SU-DHL-6 (cell line): ENCODE data around the gene CUL1.

Experiments used
- H2AFZ ChIP-seq: fragments of 200-600 bp; sonication (generic); 2 replicates; pipeline ENCODE4 v1.6.1; 2014; ENCODE audit warnings: low read depth, mild to moderate bottlenecking, moderate library complexity, mixed read lengths, antibody characterized with exemption, low read length; ENCODE audit not compliant: severe bottlenecking
- H3F3A ChIP-seq: fragments of 200-600 bp; shearing (Covaris generic); 2 replicates; pipeline ENCODE4 v1.6.0; 2016; ENCODE audit warnings: antibody characterized with exemption, mild to moderate bottlenecking; ENCODE audit not compliant: insufficient read depth
- H3K27ac ChIP-seq: fragments of 200-600 bp; sonication (generic); 2 replicates; pipeline ENCODE4 v1.5.1; 2016; ENCODE audit warnings: low read depth, mild to moderate bottlenecking, low read length, moderate library complexity, mixed read lengths
- H3K27me3 ChIP-seq: fragments of 200-600 bp; sonication (generic), shearing (Covaris generic); 2 replicates; pipeline ENCODE4 v1.6.0; 2014; ENCODE audit warnings: mild to moderate bottlenecking, low read length
- H3K36me3 ChIP-seq: fragments of 200-600 bp; sonication (generic); 2 replicates; pipeline ENCODE4 v1.6.1; 2014; ENCODE audit warnings: mild to moderate bottlenecking, low read length, mixed read lengths
- H3K4me2 ChIP-seq: fragments of 300-600, 200-600 bp; shearing (Covaris generic), sonication (generic); 2 replicates; pipeline ENCODE4 v1.6.0; 2014; ENCODE audit warnings: low read length, low read depth, mild to moderate bottlenecking; ENCODE audit not compliant: poor library complexity, severe bottlenecking
- H3K4me3 ChIP-seq: fragments of 200-600 bp; sonication (generic); 2 replicates; pipeline ENCODE4 v1.5.1; 2014; ENCODE audit warnings: antibody characterized with exemption, low read length, mild to moderate bottlenecking, mixed read lengths; ENCODE audit not compliant: insufficient read depth, poor library complexity, severe bottlenecking
- H3K79me2 ChIP-seq: fragments of 200-600 bp; sonication (generic); 2 replicates; pipeline ENCODE4 v1.6.1; 2014; ENCODE audit warnings: mild to moderate bottlenecking, low read length, moderate library complexity; ENCODE audit not compliant: insufficient read depth
- H3K9ac ChIP-seq: fragments of 200-600 bp; sonication (generic); 2 replicates; pipeline ENCODE4 v1.7.0; 2014; ENCODE audit warnings: mild to moderate bottlenecking, low read length
- H3K9me2 ChIP-seq: fragments of 200-600 bp; sonication (generic); replicated peaks from 2 replicates; pipeline ENCODE4 v1.6.1; 2014; ENCODE audit warnings: low read length; ENCODE audit not compliant: insufficient read depth
- H3K9me3 ChIP-seq: fragments of 200-600 bp; sonication (generic); 2 replicates; pipeline ENCODE4 v1.6.1; 2014; ENCODE audit warnings: low read length, mixed read lengths; ENCODE audit not compliant: insufficient read depth
- H4K20me1 ChIP-seq: fragments of 200-600 bp; sonication (generic); 2 replicates; pipeline ENCODE4 v1.6.1; 2014; ENCODE audit warnings: low read depth, mild to moderate bottlenecking, antibody characterized with exemption, low read length, moderate library complexity, mixed read lengths
- CTCF ChIP-seq: fragments of 200-600 bp; sonication (generic); IDR thresholded peaks from one replicate; pipeline ENCODE4 v1.5.1; 2017; ENCODE audit warnings: antibody characterized with exemption, mild to moderate bottlenecking, low read length, moderate library complexity; ENCODE audit not compliant: insufficient read depth, poor library complexity, severe bottlenecking
- EZH2phosphoT487 ChIP-seq: fragments of 200-600 bp; sonication (generic), shearing (Covaris generic); conservative IDR thresholded peaks from 2 replicates; pipeline ENCODE4 v1.6.1; 2018; ENCODE audit warnings: mild to moderate bottlenecking, antibody characterized with exemption, low read length, moderate library complexity, mixed read lengths

CUL1 gene

GRCh38 chr7:148670374-148670773 is 28.3 kb upstream of the CUL1 start:
- no peak for TF ChIP-seq EZH2phosphoT487
- TF ChIP-seq CTCF = no peak
- H3F3A ChIP-seq = no peaks in the 10 kb centered on the region
- H3K27ac ChIP-seq = no peak overlapping the region
- no peaks in the 10 kb centered on the region for H4K20me1 ChIP-seq
- H3K9me2 ChIP-seq = no peaks in the 10 kb centered on the region
- no peak overlapping the region for H3K4me3 ChIP-seq
- no peak overlapping the region for H2AFZ ChIP-seq
- no peak overlapping the region for H3K9ac ChIP-seq
- 0 out of 2 replicates have a peak, but pooled peaks cover 7% of the 10 kb centered on the region for H3K9me3 ChIP-seq
- no peak overlapping the region for H3K4me2 ChIP-seq
- H3K27me3 ChIP-seq = no peaks in the 10 kb centered on the region
- H3K79me2 ChIP-seq = no peaks in the 10 kb centered on the region
- H3K36me3 ChIP-seq = no peaks in the 10 kb centered on the region

- H3K27ac ChIP-seq = no peak overlapping the region
These were observed 27.9 kb upstream of the CUL1 start for GRCh38 chr7:148670807-148671206.

GRCh38 chr7:148672041-148672440 is 26.7 kb upstream of the CUL1 start:
- Histone ChIP-seq H2AFZ (no peak overlapping the region), H3K27ac (no peak overlapping the region), H3K4me2 (no peak overlapping the region), H4K20me1 (no peaks in the 10 kb centered on the region), H3K36me3 (no peaks in the 10 kb centered on the region), H3K27me3 (no peaks in the 10 kb centered on the region), H3K79me2 (no peaks in the 10 kb centered on the region), H3K9ac (no peak overlapping the region), H3F3A (no peaks in the 10 kb centered on the region), H3K4me3 (no peak overlapping the region), H3K9me3 (0 out of 2 replicates have a peak, but pooled peaks cover 7% of the 10 kb centered on the region), H3K9me2 (no peaks in the 10 kb centered on the region)
- TF ChIP-seq EZH2phosphoT487 (no peak), CTCF (no peak)

More at GRCh38 chr7:148670807-148671206, 27.9 kb upstream of the CUL1 start:
- H3K27me3 ChIP-seq = no peaks in the 10 kb centered on the region
- no peak overlapping the region for H3K4me3 ChIP-seq
- H3K9me2 ChIP-seq = no peaks in the 10 kb centered on the region
- H3F3A ChIP-seq = no peaks in the 10 kb centered on the region
- H3K36me3 ChIP-seq = no peaks in the 10 kb centered on the region
- H3K4me2 ChIP-seq = no peak overlapping the region
- TF ChIP-seq CTCF (no peak), EZH2phosphoT487 (no peak)
- no peak overlapping the region for H2AFZ ChIP-seq
- no peak overlapping the region for H3K9ac ChIP-seq
- 0 out of 2 replicates have a peak, but pooled peaks cover 7% of the 10 kb centered on the region for H3K9me3 ChIP-seq
- no peaks in the 10 kb centered on the region for H4K20me1 ChIP-seq
- no peaks in the 10 kb centered on the region for H3K79me2 ChIP-seq
